ENCODE data around the gene CIB2.
"Not testable (repeated sequence)": the region's sequence is repeated elsewhere in the genome, so short reads cannot be mapped to it uniquely, and the experiment has no call there.

The CIB2 gene

GRCh38 chr15:78131295-78132061, at the start of gene CIB2:
TSS of gene CIB2 (minus strand) at chr15:78131445. CDS start at chr15:78131215, 230 bp downstream.
- peak; percentile 60 for DNase-seq (ENCODE audit: low spot score)

DNA sequence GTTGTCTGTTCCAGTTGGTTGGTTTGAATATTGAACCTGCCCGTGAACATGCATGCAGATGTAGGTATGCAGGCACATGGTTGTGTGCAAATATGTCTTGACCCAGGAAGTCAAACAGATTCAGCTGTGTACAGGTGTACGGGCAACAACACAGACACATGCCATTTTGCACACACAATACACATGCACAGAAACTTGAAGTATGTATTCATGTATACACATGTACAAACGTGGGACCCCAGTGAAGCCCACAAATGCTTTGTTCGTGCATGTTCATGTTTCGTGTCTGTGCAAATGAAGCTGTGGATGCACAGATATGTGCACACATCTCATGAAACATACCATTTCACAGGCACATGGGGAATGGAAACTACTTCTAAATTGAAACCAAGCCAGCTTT, 48.7 kb upstream of the CIB2 start:
- no peak for DNase-seq (ENCODE audit: low spot score)

DNA sequence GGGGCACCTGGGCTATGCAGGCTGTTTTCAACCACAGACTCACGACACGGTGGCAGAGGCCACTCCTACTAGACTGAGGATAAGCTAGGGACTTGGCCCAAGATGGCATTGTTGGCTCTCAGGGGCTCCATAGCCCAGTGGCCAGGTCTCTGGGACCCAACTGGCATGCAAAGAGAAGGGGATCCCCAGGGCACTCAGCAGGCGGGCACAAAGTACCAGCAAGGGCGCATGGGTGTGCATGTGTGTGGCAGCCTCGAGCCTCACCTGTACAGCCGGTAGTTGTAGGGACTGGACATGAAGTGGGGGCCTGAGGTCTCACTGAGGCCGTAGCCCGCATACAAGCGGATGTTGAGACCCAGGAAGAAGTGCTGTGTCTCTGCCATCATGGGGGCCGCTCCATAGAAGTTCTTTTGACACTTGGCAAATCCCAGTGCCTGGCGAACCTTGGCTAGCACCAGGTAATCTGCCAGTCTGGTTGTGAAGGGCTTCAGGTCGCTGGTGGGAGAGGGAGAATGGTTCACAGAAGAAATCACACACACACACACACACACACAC, 48.1 kb upstream of the CIB2 start:
- DNase-seq (ENCODE audit: low spot score): no peak

GRCh38 chr15:78178064-78178463, 46.8 kb upstream of the CIB2 start:
- no peak for DNase-seq (ENCODE audit: low spot score)

DNA sequence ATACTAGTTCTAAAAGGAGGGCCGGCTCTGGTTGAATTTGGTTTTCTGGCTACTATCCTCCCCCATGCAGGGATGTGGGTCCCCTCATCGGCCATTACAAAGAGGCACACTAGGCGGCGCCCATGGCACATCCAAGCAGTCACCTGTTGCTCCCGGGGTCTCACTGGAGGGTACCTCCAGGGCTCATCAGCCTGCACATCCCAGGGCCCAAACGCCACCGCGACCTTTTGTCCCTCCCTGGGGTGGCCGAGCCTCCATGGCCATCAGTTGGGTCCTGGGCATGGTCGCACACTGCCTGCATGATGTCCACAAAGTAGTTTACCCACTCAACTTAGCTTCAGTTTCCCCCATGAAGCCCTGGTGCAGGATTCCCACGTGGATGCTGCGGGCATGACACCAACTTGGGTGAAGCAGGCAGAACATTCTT, 46.2 kb upstream of the CIB2 start:
- peak; percentile 63 for DNase-seq (ENCODE audit: low spot score)

- no peak for DNase-seq (ENCODE audit: low spot score)
These were observed 44.1 kb upstream of the CIB2 start for GRCh38 chr15:78175330-78175729.

- no peak for DNase-seq (ENCODE audit: low spot score)
These were observed 43.2 kb upstream of the CIB2 start for GRCh38 chr15:78174401-78174800.

DNA sequence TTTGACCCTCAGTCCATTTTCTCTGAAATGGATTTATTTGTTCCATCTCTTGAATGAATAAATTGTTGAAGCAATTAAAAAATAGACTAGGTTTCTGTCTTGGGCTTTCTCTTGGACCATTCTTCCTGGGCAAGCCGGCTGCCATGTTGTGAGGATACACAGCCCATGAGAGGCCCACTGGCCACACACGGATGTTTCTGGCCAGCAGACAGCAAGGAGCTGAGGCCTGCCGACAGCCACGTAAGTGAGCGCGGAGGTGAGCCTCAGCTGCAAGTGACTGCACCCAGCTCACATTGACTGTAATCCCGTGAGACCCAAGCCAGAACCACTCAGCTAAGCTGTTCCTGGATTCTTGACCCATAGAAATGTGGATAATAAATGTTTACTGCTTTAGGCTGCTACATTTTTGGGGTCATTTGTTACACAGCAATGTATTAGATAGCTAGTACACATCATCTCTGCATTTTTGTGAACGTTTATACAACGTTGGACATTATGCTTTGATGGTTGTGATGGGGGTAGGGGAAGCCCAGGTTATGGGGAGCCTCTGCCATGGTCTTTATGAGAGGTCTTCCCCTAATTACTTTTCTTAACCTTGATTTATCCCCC, 40.7 kb upstream of the CIB2 start:
- no peak for DNase-seq (ENCODE audit: low spot score)

DNA sequence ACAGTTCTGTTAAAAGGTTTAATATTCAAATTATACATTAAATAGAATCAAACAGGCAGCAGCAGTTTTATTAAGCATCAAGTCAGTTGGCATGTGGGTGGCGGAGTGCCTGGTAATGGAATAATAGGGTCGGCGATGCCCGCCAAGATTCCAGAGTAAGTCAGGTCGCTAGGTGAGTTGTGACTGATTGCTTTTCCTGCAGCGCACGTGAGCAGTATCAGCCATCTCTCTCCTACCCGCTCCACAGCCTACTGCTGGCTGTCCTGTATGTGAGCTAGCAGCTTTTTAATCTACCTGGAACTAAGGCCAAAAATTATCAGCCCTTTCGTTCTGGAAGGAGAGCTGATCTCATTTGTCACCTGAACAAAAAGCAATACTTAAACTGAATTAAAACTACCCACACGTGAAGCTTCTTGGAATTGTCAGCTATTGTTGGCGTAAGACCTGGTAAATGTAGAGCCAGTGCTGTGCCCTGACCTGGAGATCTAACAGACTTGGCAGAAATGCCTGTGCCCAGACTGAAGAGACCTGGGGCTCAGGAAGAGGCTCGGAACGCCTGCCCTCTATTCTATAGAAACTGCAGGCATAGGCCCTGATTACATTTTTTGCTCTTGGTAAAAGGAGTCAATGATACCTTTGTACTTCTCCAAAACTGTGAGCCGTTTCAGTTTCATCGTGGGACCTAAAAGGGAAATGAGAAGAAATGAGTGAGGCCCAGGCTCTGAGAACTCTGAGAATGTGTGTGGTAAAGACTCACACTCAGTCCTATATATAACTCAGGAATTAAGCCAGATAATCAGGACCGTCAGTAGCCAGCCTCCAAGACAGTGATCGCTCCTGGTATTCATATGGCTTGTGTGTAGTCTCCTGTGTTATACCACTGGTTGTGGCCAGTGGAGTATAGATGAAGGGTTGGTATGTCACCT, 39.9 kb upstream of the CIB2 start:
- no peak for DNase-seq (ENCODE audit: low spot score)

- no peak for DNase-seq (ENCODE audit: low spot score)
These were observed 37.4 kb upstream of the CIB2 start for GRCh38 chr15:78168608-78169007.

- DNase-seq (ENCODE audit: low spot score): no peak
These were observed 36.1 kb upstream of the CIB2 start for GRCh38 chr15:78167227-78167888.

DNA sequence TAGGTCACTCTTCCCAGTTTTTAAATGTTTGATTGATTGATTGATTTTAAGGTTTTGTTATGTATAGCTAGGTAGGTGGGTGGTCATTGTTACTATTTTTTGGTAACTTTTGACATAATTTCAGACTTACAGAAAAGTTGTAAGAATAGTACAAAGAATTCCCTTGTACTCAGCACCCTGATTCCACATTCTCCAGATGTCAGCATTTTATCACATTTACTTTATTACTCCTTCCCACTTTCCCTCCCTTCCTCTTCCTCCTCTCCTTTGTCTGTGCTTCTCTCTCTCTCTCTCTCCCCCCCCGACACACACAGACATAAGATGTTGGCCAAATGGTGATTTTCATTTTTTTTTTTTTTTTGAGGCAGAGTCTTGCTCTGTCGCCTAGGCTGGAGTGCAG, 32.8 kb upstream of the CIB2 start:
- DNase-seq (ENCODE audit: low spot score): no peak

- DNase-seq (ENCODE audit: low spot score): peak; percentile 76
These were observed 30.8 kb upstream of the CIB2 start for GRCh38 chr15:78162038-78162437.

GRCh38 chr15:78159395-78159794, 28.1 kb upstream of the CIB2 start:
- DNase-seq (ENCODE audit: low spot score): no peak

DNA sequence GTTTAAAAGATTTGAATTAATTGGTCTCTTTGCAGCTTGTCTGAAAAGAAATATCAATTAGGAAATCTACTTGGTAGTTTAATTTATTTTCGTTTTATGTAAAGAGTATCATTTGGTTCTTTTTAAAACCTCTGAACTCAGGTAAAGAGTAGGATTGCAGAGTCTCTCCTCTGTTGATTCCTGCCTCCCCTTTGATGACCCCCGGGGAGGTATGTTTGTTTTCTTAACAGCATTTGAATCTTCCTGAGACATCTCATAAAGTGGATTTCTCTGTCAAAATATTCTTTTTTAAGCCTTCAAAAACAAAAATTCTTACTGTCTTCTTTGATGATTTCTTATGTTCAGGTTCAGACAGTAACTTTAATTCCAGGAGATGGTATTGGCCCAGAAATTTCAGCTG, 26.0 kb upstream of the CIB2 start:
- no peak for DNase-seq (ENCODE audit: low spot score)

GRCh38 chr15:78156653-78157052, 25.4 kb upstream of the CIB2 start:
- DNase-seq (ENCODE audit: low spot score): no peak

DNA sequence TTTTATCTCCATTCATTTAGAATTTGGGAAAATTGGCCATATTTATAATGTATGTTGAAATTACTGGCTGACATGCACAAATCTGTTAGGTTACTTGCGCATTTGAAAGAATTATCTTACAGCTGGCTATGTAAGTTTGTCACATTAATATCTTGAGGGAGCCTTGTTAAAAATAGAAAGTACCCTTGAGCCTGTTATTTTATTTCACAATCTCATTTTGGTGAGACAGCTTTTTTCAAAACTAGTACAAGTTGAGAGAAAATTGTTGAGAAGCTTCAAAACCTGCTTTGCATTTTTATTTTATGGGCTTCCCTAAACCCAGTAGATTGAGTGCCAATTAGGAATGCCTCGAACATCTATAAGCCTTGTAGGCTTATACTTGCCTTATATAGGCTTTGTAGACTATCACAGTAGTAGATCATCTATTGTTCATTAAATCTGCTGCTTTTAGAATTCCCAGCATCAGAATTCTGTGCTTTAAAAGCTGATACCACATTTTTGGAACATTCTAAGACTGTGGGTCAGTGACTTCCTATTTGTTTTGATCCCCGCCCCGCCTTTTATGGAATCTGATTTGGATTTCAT, 24.2 kb upstream of the CIB2 start:
- no peak for DNase-seq (ENCODE audit: low spot score)

GRCh38 chr15:78154955-78155354, 23.7 kb upstream of the CIB2 start:
- DNase-seq (ENCODE audit: low spot score): no peak

- DNase-seq (ENCODE audit: low spot score): not testable (repeated sequence)
These were observed 19.8 kb upstream of the CIB2 start for GRCh38 chr15:78151075-78151474.

- DNase-seq (ENCODE audit: low spot score): peak; percentile 23
These were observed 18.8 kb upstream of the CIB2 start for GRCh38 chr15:78149805-78150751.

Data from Ammon's horn (tissue), 1 donor.